IMR-90 (cell line): ENCODE data around the gene NUP43.

Experiments used
- MAFK ChIP-seq: IDR thresholded peaks from 2 replicates; pipeline ENCODE4 v1.6.1; 2012; ENCODE audit warnings: low read depth, low read length, improper control_type of control experiment
- NFE2L2 ChIP-seq: fragments of 150-350 bp; IDR thresholded peaks from 2 replicates; pipeline ENCODE4 v1.6.1; 2016; ENCODE audit warnings: low read depth, mild to moderate bottlenecking, low read length
- POLR2A ChIP-seq: IDR thresholded peaks from 2 replicates; pipeline ENCODE4 v1.6.1; 2012; ENCODE audit warnings: mild to moderate bottlenecking, low read depth, low read length
- RAD21 ChIP-seq: IDR thresholded peaks from 2 replicates; pipeline ENCODE4 v1.6.1; 2012; ENCODE audit warnings: low read length, improper control_type of control experiment
- RCOR1 ChIP-seq: IDR thresholded peaks from 2 replicates; pipeline ENCODE4 v1.6.1; 2012; ENCODE audit warnings: mild to moderate bottlenecking, low read length, improper control_type of control experiment; ENCODE audit not compliant: insufficient replicate concordance
- RFX5 ChIP-seq: IDR thresholded peaks from 2 replicates; pipeline ENCODE4 v1.8.0; 2012; ENCODE audit warnings: low read depth, mild to moderate bottlenecking, low read length, moderate library complexity
- SMC3 ChIP-seq: fragments of 150-350 bp; IDR thresholded peaks from 2 replicates; pipeline ENCODE4 v1.6.1; 2016; ENCODE audit warnings: low read depth, mild to moderate bottlenecking, antibody characterized with exemption, low read length, moderate library complexity
- TF ChIP-seq, protein P1 (sequence below): fragments of 150-350 bp; IDR thresholded peaks from 2 replicates; pipeline ENCODE4 v1.6.1; 2017; ENCODE audit warnings: mild to moderate bottlenecking, antibody characterized with exemption, low read length, low read depth
- TF ChIP-seq, protein P2 (sequence below): conservative IDR thresholded peaks from 2 replicates; pipeline ENCODE4 v1.5.1; 2012; ENCODE audit warnings: mild to moderate bottlenecking, low read depth, low read length, improper control_type of control experiment
- TF ChIP-seq, protein P3 (sequence below): fragments of 150-350 bp; IDR thresholded peaks from 2 replicates; pipeline ENCODE4 v1.6.1; 2016; ENCODE audit warnings: low read depth, mild to moderate bottlenecking, low read length, moderate library complexity, borderline replicate concordance

DNA sequence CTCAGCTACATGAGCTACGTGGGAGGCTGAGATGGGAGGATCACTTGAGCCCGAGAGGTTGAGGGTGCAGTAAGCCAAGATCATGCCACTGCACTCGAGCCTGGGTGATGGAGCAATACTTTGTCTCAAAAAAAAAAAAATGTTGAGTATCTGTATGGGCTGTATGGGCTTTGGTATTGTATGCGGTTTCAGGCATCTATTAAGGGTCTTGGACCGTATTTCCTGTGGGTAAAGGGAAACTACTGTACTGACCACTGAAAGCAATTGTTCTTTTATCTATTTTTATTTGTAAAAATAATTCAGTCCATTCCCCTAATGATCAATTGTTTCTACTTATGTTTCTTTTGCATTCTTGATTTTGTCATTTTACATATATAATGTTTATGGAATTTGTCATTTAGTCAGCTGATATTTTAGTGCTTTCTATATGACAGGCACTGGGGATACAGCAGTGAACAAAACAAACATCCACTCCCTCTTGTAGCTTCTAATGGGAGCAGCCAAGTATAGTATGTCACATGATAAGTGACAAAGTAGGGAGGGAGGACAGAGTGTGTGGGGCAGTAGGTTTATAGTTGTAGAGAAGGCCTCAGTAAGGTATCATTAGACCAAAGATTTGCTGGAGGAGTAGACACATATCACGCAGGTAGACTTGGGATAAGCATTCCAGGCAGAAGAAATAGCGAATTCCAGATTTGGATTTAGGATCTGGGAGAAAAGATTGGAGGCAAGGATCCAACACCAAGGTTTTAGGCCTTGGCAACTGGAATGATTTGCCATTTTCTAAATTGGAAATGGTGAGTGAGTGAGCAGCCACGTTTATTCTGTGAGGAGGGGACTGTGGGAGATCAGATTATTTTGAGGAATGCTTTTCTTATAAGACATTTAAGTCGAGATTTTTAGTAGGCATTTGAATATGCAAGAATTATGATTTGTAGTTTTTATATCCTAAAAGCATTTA is 9.3 kb upstream of the NUP43 start:
- TF ChIP-seq MAFK = no peak
- no peak for TF ChIP-seq RCOR1
- TF ChIP-seq, protein P1, sequence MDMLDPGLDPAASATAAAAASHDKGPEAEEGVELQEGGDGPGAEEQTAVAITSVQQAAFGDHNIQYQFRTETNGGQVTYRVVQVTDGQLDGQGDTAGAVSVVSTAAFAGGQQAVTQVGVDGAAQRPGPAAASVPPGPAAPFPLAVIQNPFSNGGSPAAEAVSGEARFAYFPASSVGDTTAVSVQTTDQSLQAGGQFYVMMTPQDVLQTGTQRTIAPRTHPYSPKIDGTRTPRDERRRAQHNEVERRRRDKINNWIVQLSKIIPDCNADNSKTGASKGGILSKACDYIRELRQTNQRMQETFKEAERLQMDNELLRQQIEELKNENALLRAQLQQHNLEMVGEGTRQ = no peak
- no peak for TF ChIP-seq RFX5
- TF ChIP-seq POLR2A = no peak
- TF ChIP-seq, protein P2, sequence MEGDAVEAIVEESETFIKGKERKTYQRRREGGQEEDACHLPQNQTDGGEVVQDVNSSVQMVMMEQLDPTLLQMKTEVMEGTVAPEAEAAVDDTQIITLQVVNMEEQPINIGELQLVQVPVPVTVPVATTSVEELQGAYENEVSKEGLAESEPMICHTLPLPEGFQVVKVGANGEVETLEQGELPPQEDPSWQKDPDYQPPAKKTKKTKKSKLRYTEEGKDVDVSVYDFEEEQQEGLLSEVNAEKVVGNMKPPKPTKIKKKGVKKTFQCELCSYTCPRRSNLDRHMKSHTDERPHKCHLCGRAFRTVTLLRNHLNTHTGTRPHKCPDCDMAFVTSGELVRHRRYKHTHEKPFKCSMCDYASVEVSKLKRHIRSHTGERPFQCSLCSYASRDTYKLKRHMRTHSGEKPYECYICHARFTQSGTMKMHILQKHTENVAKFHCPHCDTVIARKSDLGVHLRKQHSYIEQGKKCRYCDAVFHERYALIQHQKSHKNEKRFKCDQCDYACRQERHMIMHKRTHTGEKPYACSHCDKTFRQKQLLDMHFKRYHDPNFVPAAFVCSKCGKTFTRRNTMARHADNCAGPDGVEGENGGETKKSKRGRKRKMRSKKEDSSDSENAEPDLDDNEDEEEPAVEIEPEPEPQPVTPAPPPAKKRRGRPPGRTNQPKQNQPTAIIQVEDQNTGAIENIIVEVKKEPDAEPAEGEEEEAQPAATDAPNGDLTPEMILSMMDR = no peak
- TF ChIP-seq NFE2L2 = no peak
- TF ChIP-seq, protein P3, sequence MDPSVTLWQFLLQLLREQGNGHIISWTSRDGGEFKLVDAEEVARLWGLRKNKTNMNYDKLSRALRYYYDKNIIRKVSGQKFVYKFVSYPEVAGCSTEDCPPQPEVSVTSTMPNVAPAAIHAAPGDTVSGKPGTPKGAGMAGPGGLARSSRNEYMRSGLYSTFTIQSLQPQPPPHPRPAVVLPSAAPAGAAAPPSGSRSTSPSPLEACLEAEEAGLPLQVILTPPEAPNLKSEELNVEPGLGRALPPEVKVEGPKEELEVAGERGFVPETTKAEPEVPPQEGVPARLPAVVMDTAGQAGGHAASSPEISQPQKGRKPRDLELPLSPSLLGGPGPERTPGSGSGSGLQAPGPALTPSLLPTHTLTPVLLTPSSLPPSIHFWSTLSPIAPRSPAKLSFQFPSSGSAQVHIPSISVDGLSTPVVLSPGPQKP = no peak
- no peak for TF ChIP-seq RAD21
- TF ChIP-seq SMC3 = no peak
